Gastroesophageal sphincter (tissue), 3 donors: ENCODE measurements around the gene C7.

Source experiments
- CTCF ChIP-seq, 4 experiments: fragments of 200-600 bp in 2 of 4; fragments of 450-650 bp in 2 of 4; sonication (generic) in 1 of 4; IDR thresholded peaks; one replicate each; pipeline ENCODE4 v1.5.1; 2017 to 2019; ENCODE audit warnings: antibody characterized with exemption in 4 of 4, mild to moderate bottlenecking in 2 of 4, moderate library complexity in 2 of 4
- EP300 ChIP-seq: sonication (generic); formaldehyde crosslinking; IDR thresholded peaks from one replicate; pipeline ENCODE4 v1.6.1; 2017; ENCODE audit warnings: antibody characterized with exemption, mild to moderate bottlenecking
- POLR2A ChIP-seq, 2 donors: fragments of 450-650 bp; IDR thresholded peaks; one replicate each; pipeline ENCODE4 v1.6.1; 2017; ENCODE audit warnings: antibody characterized with exemption in 2 of 2, mild to moderate bottlenecking in 2 of 2, moderate library complexity in 1 of 2
- POLR2AphosphoS5 ChIP-seq: sonication (generic); formaldehyde crosslinking; IDR thresholded peaks from one replicate; pipeline ENCODE4 v1.6.1; 2017; ENCODE audit warnings: antibody characterized with exemption

- TF ChIP-seq POLR2AphosphoS5 (no peak), POLR2A (IDR thresholded peaks at IDR 0.05) (no peak), CTCF (IDR thresholded peaks at IDR 0.05) (no peak), EP300 (no peak)
Observed at GRCh38 chr5:40985501-40985900, 76.2 kb downstream of the C7 start.
